ENCODE data around the gene DYNC1LI1. TPM values are rescaled to one million over a fixed set of nuclear protein-coding genes. Genes with fewer than 3 reads are reported as not detected.

DYNC1LI1 gene
- total RNA-seq, 4 donors from 2014 or later = 15.3 to 26.4 (median 19.4) TPM

DNA sequence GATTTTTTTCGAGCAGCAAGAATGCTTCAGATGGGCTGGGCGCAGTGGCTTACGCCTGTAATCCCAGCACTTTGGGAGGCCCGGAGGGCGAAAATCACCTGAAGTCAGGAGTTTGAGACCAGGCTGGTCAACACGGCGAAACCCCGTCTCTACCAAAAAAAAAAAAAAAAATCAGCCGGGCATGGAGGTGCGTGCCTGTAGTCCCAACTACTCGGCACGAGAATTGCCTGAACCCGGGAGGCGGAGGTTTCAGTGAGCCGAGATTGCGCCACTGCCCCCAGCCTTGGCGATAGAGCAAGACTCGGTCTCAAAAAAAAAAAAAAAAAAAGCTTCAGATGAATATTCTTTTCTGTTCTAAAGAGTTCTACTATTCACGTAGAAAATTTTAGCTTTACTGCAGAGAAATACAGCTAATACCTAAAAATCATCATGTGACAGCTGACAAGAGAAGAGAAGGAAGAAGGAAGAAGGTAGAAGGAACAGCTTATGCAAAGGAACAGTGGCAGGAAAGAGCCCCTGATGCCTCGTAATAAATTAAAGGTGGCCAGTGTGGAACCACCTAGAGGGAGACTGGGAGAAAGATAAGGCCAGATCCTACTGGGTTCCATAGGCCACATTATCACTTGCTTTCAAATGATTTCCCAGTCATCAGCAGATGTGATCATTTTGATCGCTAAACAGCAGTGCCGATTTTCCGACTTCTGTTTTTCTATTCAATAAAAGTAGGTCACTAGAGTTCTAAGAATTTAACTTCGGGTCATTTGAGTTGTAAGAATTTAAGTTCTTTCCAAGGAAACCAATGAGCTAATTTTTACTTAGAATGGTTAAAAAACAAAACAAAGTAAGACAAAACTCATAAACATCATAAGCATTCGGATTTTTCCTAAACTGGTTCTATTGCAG is 69.5 kb downstream of the DYNC1LI1 start:
- Histone ChIP-seq H3K9me3 (no peaks in the 10 kb centered on the region), H3K27me3 (no peaks in the 10 kb centered on the region), H3K4me3 (peak overlapping the region; percentile 74 to 89 (median 82)), H3K4me1 (peaks cover 0 to 9% (median 2%) of the 10 kb centered on the region in 4 donors), H3K27ac (peak overlapping the region; percentile 91 to 99 (median 95)), H3K36me3 (no peaks in the 10 kb centered on the region)
- DNase-seq = no peak
- no peak for TF ChIP-seq POLR2A (IDR thresholded peaks at IDR 0.05)
- TF ChIP-seq, protein P1, sequence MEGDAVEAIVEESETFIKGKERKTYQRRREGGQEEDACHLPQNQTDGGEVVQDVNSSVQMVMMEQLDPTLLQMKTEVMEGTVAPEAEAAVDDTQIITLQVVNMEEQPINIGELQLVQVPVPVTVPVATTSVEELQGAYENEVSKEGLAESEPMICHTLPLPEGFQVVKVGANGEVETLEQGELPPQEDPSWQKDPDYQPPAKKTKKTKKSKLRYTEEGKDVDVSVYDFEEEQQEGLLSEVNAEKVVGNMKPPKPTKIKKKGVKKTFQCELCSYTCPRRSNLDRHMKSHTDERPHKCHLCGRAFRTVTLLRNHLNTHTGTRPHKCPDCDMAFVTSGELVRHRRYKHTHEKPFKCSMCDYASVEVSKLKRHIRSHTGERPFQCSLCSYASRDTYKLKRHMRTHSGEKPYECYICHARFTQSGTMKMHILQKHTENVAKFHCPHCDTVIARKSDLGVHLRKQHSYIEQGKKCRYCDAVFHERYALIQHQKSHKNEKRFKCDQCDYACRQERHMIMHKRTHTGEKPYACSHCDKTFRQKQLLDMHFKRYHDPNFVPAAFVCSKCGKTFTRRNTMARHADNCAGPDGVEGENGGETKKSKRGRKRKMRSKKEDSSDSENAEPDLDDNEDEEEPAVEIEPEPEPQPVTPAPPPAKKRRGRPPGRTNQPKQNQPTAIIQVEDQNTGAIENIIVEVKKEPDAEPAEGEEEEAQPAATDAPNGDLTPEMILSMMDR (IDR thresholded peaks at IDR 0.05) = no peak

DNA sequence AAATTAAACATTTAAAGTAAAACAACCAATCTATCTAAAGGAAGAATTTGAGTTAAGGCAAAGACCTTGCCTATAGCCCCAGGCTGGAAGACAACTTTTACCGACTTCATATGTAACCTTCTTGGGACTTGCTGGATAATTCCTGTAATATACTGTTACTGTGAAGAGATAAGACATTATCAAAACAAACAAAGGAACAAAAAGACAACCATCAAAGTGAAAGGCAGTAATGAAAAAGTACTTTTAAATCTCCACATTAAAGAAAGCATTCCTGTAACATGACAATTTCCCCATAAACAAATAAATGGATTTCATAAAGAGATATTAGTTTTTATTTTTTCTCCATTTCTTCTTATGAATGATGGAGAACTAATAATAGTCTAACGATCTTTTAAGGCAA is 70.4 kb downstream of the DYNC1LI1 start:
- Histone ChIP-seq H3K4me3 (no peak overlapping the region), H3K27me3 (no peaks in the 10 kb centered on the region), H3K9me3 (no peaks in the 10 kb centered on the region), H3K4me1 (peaks cover 0 to 9% (median 4%) of the 10 kb centered on the region in 4 donors), H3K27ac (no peak overlapping the region), H3K36me3 (no peaks in the 10 kb centered on the region)
- DNase-seq = no peak
- TF ChIP-seq, protein P1 (IDR thresholded peaks at IDR 0.05) = no peak
- TF ChIP-seq POLR2A (IDR thresholded peaks at IDR 0.05) = no peak

DNA sequence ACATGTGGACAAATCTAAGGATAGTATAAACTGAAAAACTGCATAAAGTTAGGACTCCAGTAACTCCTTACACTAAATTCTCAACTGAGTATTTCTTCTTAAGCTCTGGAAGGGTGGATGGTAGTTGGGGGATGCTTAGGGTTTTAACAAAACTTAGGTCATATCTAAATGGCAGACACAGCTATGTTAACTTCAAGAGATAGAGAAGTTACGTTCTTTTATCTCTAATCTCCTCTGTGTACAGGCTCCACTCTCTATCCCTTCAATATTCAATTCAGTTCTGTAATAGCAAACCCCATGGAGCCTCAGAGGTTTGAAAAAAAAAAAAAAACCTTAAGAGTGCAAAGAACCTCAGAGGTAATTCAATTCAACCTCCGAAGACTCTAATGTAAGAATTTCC is 71.1 kb downstream of the DYNC1LI1 start:
- Histone ChIP-seq H3K27me3 (no peaks in the 10 kb centered on the region), H3K9me3 (no peaks in the 10 kb centered on the region), H3K36me3 (no peaks in the 10 kb centered on the region), H3K4me1 (peaks cover 0 to 13% (median 4%) of the 10 kb centered on the region in 4 donors), H3K27ac (no peak overlapping the region), H3K4me3 (no peak overlapping the region)
- no peak for TF ChIP-seq POLR2A (IDR thresholded peaks at IDR 0.05)
- TF ChIP-seq, protein P1 (IDR thresholded peaks at IDR 0.05) = no peak
- DNase-seq = no peak

DNA sequence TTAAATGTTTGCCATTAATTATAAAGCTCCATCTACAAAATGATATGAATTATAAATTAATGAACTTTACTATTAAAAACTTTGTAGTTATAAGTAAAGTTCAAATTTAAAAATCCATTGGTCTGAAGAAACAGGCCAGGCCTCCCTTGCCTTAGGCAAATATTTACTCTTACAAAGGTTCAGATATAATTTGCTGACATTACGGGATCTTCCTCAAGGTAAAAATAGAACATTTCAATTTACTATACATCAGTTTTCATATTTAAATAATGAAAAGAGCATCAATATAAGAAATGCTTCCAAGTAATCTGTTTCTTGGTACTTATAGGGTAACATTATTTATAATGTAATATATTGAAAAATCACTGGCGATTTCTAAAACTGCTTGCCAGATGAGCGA is 71.7 kb downstream of the DYNC1LI1 start:
- Histone ChIP-seq H3K36me3 (no peaks in the 10 kb centered on the region), H3K4me1 (peaks cover 0 to 13% (median 4%) of the 10 kb centered on the region in 4 donors), H3K4me3 (no peak overlapping the region), H3K9me3 (no peaks in the 10 kb centered on the region), H3K27ac (no peak overlapping the region), H3K27me3 (no peaks in the 10 kb centered on the region)
- no peak for TF ChIP-seq POLR2A (IDR thresholded peaks at IDR 0.05)
- TF ChIP-seq, protein P1 (IDR thresholded peaks at IDR 0.05) = no peak
- DNase-seq = no peak

DNA sequence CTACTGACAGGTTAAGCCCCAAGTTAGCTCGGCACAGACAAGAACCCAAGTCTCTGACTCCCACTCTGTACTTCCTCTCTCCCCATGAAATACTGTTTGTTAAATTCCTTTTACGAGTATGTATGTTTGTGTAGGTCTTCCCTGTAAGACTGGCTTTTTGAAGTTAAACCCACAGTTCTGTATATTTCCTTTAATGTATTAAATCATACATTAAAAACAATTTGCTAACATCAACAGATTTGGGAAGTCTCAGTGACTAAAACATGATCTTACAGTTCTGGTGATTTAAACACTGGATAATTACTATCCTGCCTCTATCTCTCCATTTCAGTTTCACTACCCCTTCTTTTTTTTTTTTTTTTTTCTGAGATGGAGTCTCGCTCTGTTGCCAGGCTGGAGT is 72.4 kb downstream of the DYNC1LI1 start:
- peaks cover 0 to 13% (median 4%) of the 10 kb centered on the region in 4 donors for H3K4me1 ChIP-seq
- no peaks in the 10 kb centered on the region for H3K9me3 ChIP-seq
- no peaks in the 10 kb centered on the region for H3K27me3 ChIP-seq
- TF ChIP-seq, protein P1 (IDR thresholded peaks at IDR 0.05) = no peak
- no peak for TF ChIP-seq POLR2A (IDR thresholded peaks at IDR 0.05)
- no peak for DNase-seq
- H3K4me3 ChIP-seq = no peak overlapping the region
- H3K27ac ChIP-seq = peak overlapping the region in 1 of 4 donors; percentile 12
- H3K36me3 ChIP-seq = no peaks in the 10 kb centered on the region

Measured in Peyer's patch (tissue), 4 donors.